ENCODE measurements around the gene TCERG1L. TPM values are rescaled to one million over a fixed set of nuclear protein-coding genes. Genes with fewer than 3 reads are reported as not detected.

TCERG1L gene
- total RNA-seq, 2 donors from 2014 or later = not detected

GRCh38 chr10:131099028-131099726, 212.3 kb downstream of the TCERG1L start:
- no peak for ATAC-seq
- H3K27ac Mint-ChIP-seq = no peak overlapping the region
- no peaks in the 10 kb centered on the region for H3K27me3 Mint-ChIP-seq
- no peaks in the 10 kb centered on the region for H3K9me3 ChIP-seq (ENCODE audit: control insufficient read depth, low read length, poor library complexity, severe bottlenecking)
- no peaks in the 10 kb centered on the region for H3K36me3 Mint-ChIP-seq (ENCODE audit: low read depth)
- DNase-seq = no peak
- no peaks in the 10 kb centered on the region for H3K4me1 Mint-ChIP-seq
- no peak overlapping the region for H3K4me3 Mint-ChIP-seq

- Mint-ChIP-seq H3K27ac (no peak overlapping the region), H3K4me1 (no peaks in the 10 kb centered on the region), H3K27me3 (no peaks in the 10 kb centered on the region), H3K4me3 (no peak overlapping the region), H3K36me3 (ENCODE audit: low read depth) (no peaks in the 10 kb centered on the region)
- H3K9me3 ChIP-seq (ENCODE audit: control insufficient read depth, low read length, poor library complexity, severe bottlenecking) = no peaks in the 10 kb centered on the region
- no peak for DNase-seq
- no peak for ATAC-seq
Observed at GRCh38 chr10:131098416-131098952, 213.0 kb downstream of the TCERG1L start.

GRCh38 chr10:131096031-131096430, 215.5 kb downstream of the TCERG1L start:
- no peak for DNase-seq
- Mint-ChIP-seq H3K4me3 (no peak overlapping the region), H3K27me3 (no peaks in the 10 kb centered on the region), H3K27ac (no peak overlapping the region), H3K36me3 (ENCODE audit: low read depth) (no peaks in the 10 kb centered on the region), H3K4me1 (no peaks in the 10 kb centered on the region)
- no peaks in the 10 kb centered on the region for H3K9me3 ChIP-seq (ENCODE audit: control insufficient read depth, low read length, poor library complexity, severe bottlenecking)
- ATAC-seq = no peak

- Mint-ChIP-seq H3K27me3 (no peaks in the 10 kb centered on the region), H3K4me1 (no peaks in the 10 kb centered on the region), H3K4me3 (no peak overlapping the region), H3K27ac (no peak overlapping the region), H3K36me3 (ENCODE audit: low read depth) (no peaks in the 10 kb centered on the region)
- DNase-seq (no peak), ATAC-seq (no peak)
- H3K9me3 ChIP-seq (ENCODE audit: control insufficient read depth, low read length, poor library complexity, severe bottlenecking) = no peaks in the 10 kb centered on the region
Observed at GRCh38 chr10:131095313-131095580, 216.3 kb downstream of the TCERG1L start.

- no peak for DNase-seq
- Mint-ChIP-seq H3K27me3 (no peaks in the 10 kb centered on the region), H3K27ac (no peak overlapping the region), H3K4me1 (no peaks in the 10 kb centered on the region), H3K4me3 (no peak overlapping the region), H3K36me3 (ENCODE audit: low read depth) (no peaks in the 10 kb centered on the region)
- no peaks in the 10 kb centered on the region for H3K9me3 ChIP-seq (ENCODE audit: control insufficient read depth, low read length, poor library complexity, severe bottlenecking)
- ATAC-seq = no peak
Observed at GRCh38 chr10:131094527-131095312, 216.8 kb downstream of the TCERG1L start.

- no peak for DNase-seq
- ATAC-seq = no peak
- no peaks in the 10 kb centered on the region for H3K9me3 ChIP-seq (ENCODE audit: control insufficient read depth, low read length, poor library complexity, severe bottlenecking)
- H3K4me3 Mint-ChIP-seq = no peak overlapping the region
- no peak overlapping the region for H3K27ac Mint-ChIP-seq
- H3K4me1 Mint-ChIP-seq = no peaks in the 10 kb centered on the region
- H3K36me3 Mint-ChIP-seq (ENCODE audit: low read depth) = no peaks in the 10 kb centered on the region
- no peaks in the 10 kb centered on the region for H3K27me3 Mint-ChIP-seq
Observed at GRCh38 chr10:131093795-131094366, 217.6 kb downstream of the TCERG1L start.

GRCh38 chr10:131093346-131093745, 218.2 kb downstream of the TCERG1L start:
- no peaks in the 10 kb centered on the region for H3K9me3 ChIP-seq (ENCODE audit: control insufficient read depth, low read length, poor library complexity, severe bottlenecking)
- Mint-ChIP-seq H3K4me1 (no peaks in the 10 kb centered on the region), H3K36me3 (ENCODE audit: low read depth) (no peaks in the 10 kb centered on the region), H3K27ac (no peak overlapping the region), H3K4me3 (no peak overlapping the region), H3K27me3 (no peaks in the 10 kb centered on the region)
- DNase-seq = no peak
- no peak for ATAC-seq

GRCh38 chr10:131092876-131093275, 218.6 kb downstream of the TCERG1L start:
- ATAC-seq = no peak
- Mint-ChIP-seq H3K27ac (no peak overlapping the region), H3K4me3 (no peak overlapping the region), H3K27me3 (no peaks in the 10 kb centered on the region), H3K36me3 (ENCODE audit: low read depth) (no peaks in the 10 kb centered on the region), H3K4me1 (no peaks in the 10 kb centered on the region)
- no peak for DNase-seq
- H3K9me3 ChIP-seq (ENCODE audit: control insufficient read depth, low read length, poor library complexity, severe bottlenecking) = no peaks in the 10 kb centered on the region

- Mint-ChIP-seq H3K27me3 (no peaks in the 10 kb centered on the region), H3K4me1 (no peaks in the 10 kb centered on the region), H3K36me3 (ENCODE audit: low read depth) (no peaks in the 10 kb centered on the region), H3K4me3 (no peak overlapping the region), H3K27ac (no peak overlapping the region)
- no peaks in the 10 kb centered on the region for H3K9me3 ChIP-seq (ENCODE audit: control insufficient read depth, low read length, poor library complexity, severe bottlenecking)
- DNase-seq = no peak
- no peak for ATAC-seq
Observed at GRCh38 chr10:131092386-131092785, 219.1 kb downstream of the TCERG1L start.

GRCh38 chr10:131091682-131092081, 219.8 kb downstream of the TCERG1L start:
- Mint-ChIP-seq H3K36me3 (ENCODE audit: low read depth) (no peaks in the 10 kb centered on the region), H3K4me3 (no peak overlapping the region), H3K27me3 (no peaks in the 10 kb centered on the region), H3K27ac (no peak overlapping the region), H3K4me1 (no peaks in the 10 kb centered on the region)
- no peaks in the 10 kb centered on the region for H3K9me3 ChIP-seq (ENCODE audit: control insufficient read depth, low read length, poor library complexity, severe bottlenecking)
- no peak for DNase-seq
- no peak for ATAC-seq

GRCh38 chr10:131090761-131091661, 220.5 kb downstream of the TCERG1L start:
- Mint-ChIP-seq H3K4me3 (no peak overlapping the region), H3K27me3 (no peaks in the 10 kb centered on the region), H3K27ac (no peak overlapping the region), H3K4me1 (no peaks in the 10 kb centered on the region), H3K36me3 (ENCODE audit: low read depth) (no peaks in the 10 kb centered on the region)
- DNase-seq = no peak
- no peaks in the 10 kb centered on the region for H3K9me3 ChIP-seq (ENCODE audit: control insufficient read depth, low read length, poor library complexity, severe bottlenecking)
- ATAC-seq = no peak

GRCh38 chr10:131089861-131090260, 221.7 kb downstream of the TCERG1L start:
- no peak overlapping the region for H3K27ac Mint-ChIP-seq
- no peaks in the 10 kb centered on the region for H3K9me3 ChIP-seq (ENCODE audit: control insufficient read depth, low read length, poor library complexity, severe bottlenecking)
- peaks cover 6% of the 10 kb centered on the region for H3K27me3 Mint-ChIP-seq
- H3K36me3 Mint-ChIP-seq (ENCODE audit: low read depth) = no peaks in the 10 kb centered on the region
- no peaks in the 10 kb centered on the region for H3K4me1 Mint-ChIP-seq
- no peak for ATAC-seq
- no peak overlapping the region for H3K4me3 Mint-ChIP-seq
- DNase-seq = no peak

- DNase-seq = no peak
- H3K27ac Mint-ChIP-seq = no peak overlapping the region
- no peaks in the 10 kb centered on the region for H3K9me3 ChIP-seq (ENCODE audit: control insufficient read depth, low read length, poor library complexity, severe bottlenecking)
Observed at GRCh38 chr10:131089150-131089549, 222.4 kb downstream of the TCERG1L start.

More at GRCh38 chr10:131089150-131089549, 222.4 kb downstream of the TCERG1L start:
- no peak overlapping the region for H3K4me3 Mint-ChIP-seq
- peaks cover 6% of the 10 kb centered on the region for H3K27me3 Mint-ChIP-seq
- H3K4me1 Mint-ChIP-seq = no peaks in the 10 kb centered on the region
- no peaks in the 10 kb centered on the region for H3K36me3 Mint-ChIP-seq (ENCODE audit: low read depth)
- no peak for ATAC-seq

Data from T-helper 17 cell (primary cell).